Caco-2 (cell line): ENCODE results near the gene NCAPH2. TPM values are rescaled to one million over a fixed set of nuclear protein-coding genes. Genes with fewer than 3 reads are reported as not detected.

Experiments
- BruUV-seq: library from RNA; stranded (reverse); fragments of 400-500 nt; replicated peaks from 2 replicates; lab custom pipeline; 2021; lab: Mats Ljungman, UMichigan
- CTCF ChIA-PET: fragments of 300-600 bp; sonication (Branson Sonifier 250); formaldehyde crosslinking; loops from one replicate; lab custom pipeline; 2022; ENCODE audit warnings: antibody characterized with exemption; lab: Charles Lee
- POLR2A ChIA-PET: fragments of 300-600 bp; sonication (Branson Sonifier 250); formaldehyde crosslinking; loops from one replicate; lab custom pipeline; 2022; ENCODE audit warnings: antibody characterized with exemption; lab: Charles Lee
- DNase-seq, 2 experiments: peaks; one replicate each; pipeline versions ENCODE4 v3.0.0 to v3.0.0-alpha.2; 2020 to 2022
- H3K27me3 ChIP-seq: replicated peaks from 2 replicates; pipeline ENCODE4 v1.6.0; 2011; ENCODE audit warnings: low read length; ENCODE audit not compliant: control insufficient read depth, insufficient read depth
- H3K36me3 ChIP-seq: 2 replicates; pipeline ENCODE4 v1.5.1; 2011; ENCODE audit warnings: low read length; ENCODE audit not compliant: control insufficient read depth, insufficient read depth
- H3K4me1 ChIP-seq: fragments of 250-450 bp; sonication (Bioruptor Pico); 2 replicates; pipeline ENCODE4 v1.5.1; 2020; ENCODE audit warnings: mild to moderate bottlenecking
- H3K4me3 ChIP-seq: 2 replicates; pipeline ENCODE4 v1.5.1; 2011; ENCODE audit warnings: low read depth, mild to moderate bottlenecking, control low read depth, low read length
- H3K9me3 ChIP-seq: fragments of 250-450 bp; sonication (Bioruptor Pico); 2 replicates; pipeline ENCODE4 v1.5.1; 2020; ENCODE audit warnings: mild to moderate bottlenecking, moderate library complexity
- H3K27ac Mint-ChIP-seq: one replicate; pipeline ENCODE4 v1.8.0; 2022; ENCODE audit warnings: mixed read lengths; ENCODE audit not compliant: unreplicated experiment
- H3K27me3 Mint-ChIP-seq: one replicate; pipeline ENCODE4 v1.8.0; 2022; ENCODE audit warnings: mixed read lengths; ENCODE audit not compliant: insufficient read depth, unreplicated experiment
- H3K36me3 Mint-ChIP-seq: one replicate; pipeline ENCODE4 v1.8.0; 2022; ENCODE audit warnings: mild to moderate bottlenecking, mixed read lengths; ENCODE audit not compliant: insufficient read depth, unreplicated experiment
- H3K4me1 Mint-ChIP-seq: one replicate; pipeline ENCODE4 v1.8.0; 2022; ENCODE audit warnings: low read depth, mixed read lengths; ENCODE audit not compliant: unreplicated experiment
- H3K4me3 Mint-ChIP-seq: one replicate; pipeline ENCODE4 v1.8.0; 2022; ENCODE audit warnings: mild to moderate bottlenecking, moderate library complexity, mixed read lengths; ENCODE audit not compliant: unreplicated experiment
- H3K9me3 Mint-ChIP-seq: one replicate; pipeline ENCODE4 v1.8.0; 2022; ENCODE audit warnings: mixed read lengths; ENCODE audit not compliant: unreplicated experiment
- CTCF ChIP-seq, 2 experiments: fragments of 200-600 bp in 1 of 2; IDR thresholded peaks; 1 replicate in 1 of 2; 2 replicates in 1 of 2; pipeline versions ENCODE4 v1.5.1 to v1.8.0; 2011 to 2022; ENCODE audit warnings: antibody characterized with exemption in 1 of 2, control low read depth in 1 of 2, inconsistent platforms in 1 of 2, low read depth in 1 of 2, low read length in 1 of 2, mild to moderate bottlenecking in 1 of 2, moderate library complexity in 1 of 2; ENCODE audit not compliant: insufficient read depth in 1 of 2, severe bottlenecking in 1 of 2, unreplicated experiment in 1 of 2
- intact Hi-C: fragments of 100-400 bp; cut with micrococcal nuclease; formaldehyde crosslinking; loops from one replicate; pipeline ENCODE4 v1.10.0; 2022; ENCODE audit not compliant: unreplicated experiment
- total RNA-seq: library from RNA; stranded (reverse); gene quantifications from 2 replicates; pipeline ENCODE4 v1.2.3, GENCODE V29; 2022

Gene NCAPH2
- total RNA-seq, 1 experiment from 2014 or later = 88.9 TPM

- CTCF ChIA-PET = no interaction called here
- Mint-ChIP-seq H3K27ac (no peak overlapping the region), H3K4me3 (no peak overlapping the region), H3K36me3 (peaks cover 35% of the 10 kb centered on the region), H3K9me3 (no peaks in the 10 kb centered on the region), H3K4me1 (peaks cover 5% of the 10 kb centered on the region), H3K27me3 (no peaks in the 10 kb centered on the region)
- no peaks in the 10 kb centered on the region for H3K9me3 ChIP-seq
- no peak for DNase-seq
- TF ChIP-seq CTCF (IDR thresholded peaks at IDR 0.05; ENCODE audit: insufficient read depth in 1 of 2, low read depth in 1 of 2, low read length in 1 of 2, severe bottlenecking in 1 of 2, unreplicated experiment in 1 of 2) = no peak
- no peaks in the 10 kb centered on the region for H3K27me3 ChIP-seq
- BruUV-seq = no TSS peak
- POLR2A ChIA-PET = no interaction called here
- no peak overlapping the region for H3K4me3 ChIP-seq
- peaks cover 6% of the 10 kb centered on the region for H3K36me3 ChIP-seq
- intact Hi-C loops = no loop called here
- H3K4me1 ChIP-seq = peaks cover 6% of the 10 kb centered on the region; the same call in 1 of the 2 replicates
These were observed 46.0 kb upstream of the NCAPH2 start for GRCh38 chr22:50461979-50462540.

GRCh38 chr22:50463188-50463900 lies 44.7 kb upstream of the NCAPH2 start:
- Mint-ChIP-seq H3K27me3 (no peaks in the 10 kb centered on the region), H3K4me1 (peaks cover 5% of the 10 kb centered on the region), H3K9me3 (no peaks in the 10 kb centered on the region), H3K4me3 (no peak overlapping the region), H3K27ac (no peak overlapping the region), H3K36me3 (peaks cover 25% of the 10 kb centered on the region)
- peaks cover 6% of the 10 kb centered on the region; the same call in 1 of the 2 replicates for H3K4me1 ChIP-seq
- TF ChIP-seq CTCF (IDR thresholded peaks at IDR 0.05; ENCODE audit: insufficient read depth in 1 of 2, low read depth in 1 of 2, low read length in 1 of 2, severe bottlenecking in 1 of 2, unreplicated experiment in 1 of 2) = no peak
- ChIA-PET POLR2A (no interaction called here), CTCF (no interaction called here)
- DNase-seq = no peak
- no peaks in the 10 kb centered on the region for H3K27me3 ChIP-seq
- no peaks in the 10 kb centered on the region for H3K9me3 ChIP-seq
- H3K36me3 ChIP-seq = peaks cover 7% of the 10 kb centered on the region
- H3K4me3 ChIP-seq = no peak overlapping the region
- BruUV-seq = no TSS peak
- intact Hi-C loops = no loop called here

- CTCF ChIA-PET = no interaction called here
- DNase-seq = no peak
- Mint-ChIP-seq H3K4me1 (peaks cover 5% of the 10 kb centered on the region), H3K27me3 (no peaks in the 10 kb centered on the region), H3K36me3 (peaks cover 15% of the 10 kb centered on the region), H3K27ac (no peak overlapping the region), H3K9me3 (no peaks in the 10 kb centered on the region), H3K4me3 (no peak overlapping the region)
- intact Hi-C loops = no loop called here
- no peaks in the 10 kb centered on the region for H3K9me3 ChIP-seq
- H3K36me3 ChIP-seq = peaks cover 7% of the 10 kb centered on the region
- BruUV-seq = no TSS peak
- peaks cover 6% of the 10 kb centered on the region; the same call in 1 of the 2 replicates for H3K4me1 ChIP-seq
- no peak overlapping the region for H3K4me3 ChIP-seq
- POLR2A ChIA-PET = no interaction called here
- TF ChIP-seq CTCF (IDR thresholded peaks at IDR 0.05; ENCODE audit: insufficient read depth in 1 of 2, low read depth in 1 of 2, low read length in 1 of 2, severe bottlenecking in 1 of 2, unreplicated experiment in 1 of 2) = no peak
- no peaks in the 10 kb centered on the region for H3K27me3 ChIP-seq
These were observed 43.6 kb upstream of the NCAPH2 start for GRCh38 chr22:50464451-50464850.
